HEK293T (cell line): Measurements from ENCODE around the gene PRKCH.

Experiments used
- CTCF ChIA-PET: fragments of 350-600 bp; formaldehyde crosslinking; extraction: SDS; loops from one replicate; lab custom pipeline; 2021; ENCODE audit warnings: antibody characterized with exemption, inconsistent platforms; lab: Yijun Ruan, JAX
- POLR2A ChIA-PET: fragments of 350-600 bp; formaldehyde crosslinking; extraction: SDS; loops from one replicate; lab custom pipeline; 2020; ENCODE audit warnings: antibody characterized with exemption, inconsistent platforms; lab: Yijun Ruan, JAX
- DNase-seq: peaks from one replicate; pipeline ENCODE4 v3.0.0; 2012; ENCODE audit warnings: mixed read lengths; ENCODE audit errors: extremely low spot score
- ARNT ChIP-seq: fragments of 450-650 bp; IDR thresholded peaks from 2 replicates; pipeline ENCODE4 v1.6.1; 2017; ENCODE audit warnings: mild to moderate bottlenecking
- BHLHE40 ChIP-seq: fragments of 450-650 bp; IDR thresholded peaks from 2 replicates; pipeline ENCODE4 v1.6.1; 2016; ENCODE audit warnings: mild to moderate bottlenecking, moderate library complexity, borderline replicate concordance
- CTBP1 ChIP-seq: fragments of 450-650 bp; IDR thresholded peaks from 2 replicates; pipeline ENCODE4 v1.6.1; 2016; ENCODE audit warnings: borderline replicate concordance
- ELF4 ChIP-seq: fragments of 450-650 bp; IDR thresholded peaks from 2 replicates; pipeline ENCODE4 v1.6.1; 2017; ENCODE audit warnings: antibody characterized with exemption
- FOXA1 ChIP-seq: fragments of 450-650 bp; IDR thresholded peaks from 2 replicates; pipeline ENCODE4 v1.6.1; 2016; ENCODE audit warnings: mild to moderate bottlenecking
- FOXK2 ChIP-seq: fragments of 450-650 bp; IDR thresholded peaks from 2 replicates; pipeline ENCODE4 v1.6.1; 2016; ENCODE audit warnings: mild to moderate bottlenecking
- FOXM1 ChIP-seq: fragments of 450-650 bp; IDR thresholded peaks from 2 replicates; pipeline ENCODE4 v1.6.1; 2017; ENCODE audit warnings: mild to moderate bottlenecking, borderline replicate concordance
- HDGF ChIP-seq: fragments of 450-650 bp; IDR thresholded peaks from 2 replicates; pipeline ENCODE4 v1.6.1; 2017; ENCODE audit warnings: antibody characterized with exemption, borderline replicate concordance
- L3MBTL2 ChIP-seq: fragments of 450-650 bp; conservative IDR thresholded peaks from 2 replicates; pipeline ENCODE4 v1.6.1; 2016; ENCODE audit warnings: mild to moderate bottlenecking
- LEF1 ChIP-seq: fragments of 450-650 bp; IDR thresholded peaks from 2 replicates; pipeline ENCODE4 v1.6.1; 2017; ENCODE audit warnings: mild to moderate bottlenecking, borderline replicate concordance
- NFRKB ChIP-seq: fragments of 450-650 bp; IDR thresholded peaks from 2 replicates; pipeline ENCODE4 v1.6.1; 2016; ENCODE audit warnings: mild to moderate bottlenecking, moderate library complexity
- SP1 ChIP-seq: fragments of 450-650 bp; IDR thresholded peaks from 2 replicates; pipeline ENCODE4 v1.6.1; 2017
- SUZ12 ChIP-seq: fragments of 450-650 bp; IDR thresholded peaks from 2 replicates; pipeline ENCODE4 v1.6.1; 2016; ENCODE audit warnings: mild to moderate bottlenecking
- TARDBP ChIP-seq: fragments of 450-650 bp; IDR thresholded peaks from 2 replicates; pipeline ENCODE4 v1.6.1; 2016
- ZNF384 ChIP-seq: fragments of 450-650 bp; IDR thresholded peaks from 2 replicates; pipeline ENCODE4 v1.6.1; 2016
- TF ChIP-seq, protein P1 (sequence below): fragments of 450-650 bp; IDR thresholded peaks from 2 replicates; pipeline ENCODE4 v1.6.1; 2016

The PRKCH gene

DNA sequence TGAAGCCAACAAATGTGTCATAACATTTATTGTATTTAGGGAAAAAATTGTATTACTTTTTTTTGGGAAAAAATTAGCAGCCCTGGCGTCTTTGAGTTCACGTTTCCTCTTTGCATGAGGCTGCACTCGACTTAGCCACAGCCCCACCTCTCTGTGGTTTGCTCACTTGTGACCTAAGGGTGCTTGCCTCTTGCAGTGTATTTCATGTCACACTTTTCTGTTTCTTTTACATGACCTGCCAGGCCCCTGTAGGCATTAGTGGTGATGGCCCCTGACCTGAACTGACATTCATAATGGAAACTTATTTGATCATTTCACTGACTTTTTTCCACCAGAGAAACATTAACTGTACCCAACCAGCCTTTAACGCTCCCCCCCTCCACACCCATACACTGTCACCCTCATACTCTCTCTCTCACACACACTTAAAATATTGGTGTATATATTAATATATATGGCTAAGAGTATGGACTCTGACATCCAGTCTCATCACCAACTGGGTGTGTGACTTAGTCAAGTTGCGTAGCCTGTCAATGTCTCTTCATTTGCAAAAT, 122.9 kb downstream of the PRKCH start:
- TF ChIP-seq ARNT, result no peak
- TF ChIP-seq FOXA1, result no peak
- TF ChIP-seq FOXK2, result no peak
- POLR2A ChIA-PET, result no interaction called here
- CTCF ChIA-PET, result no interaction called here
- DNase-seq, result no peak

DNA sequence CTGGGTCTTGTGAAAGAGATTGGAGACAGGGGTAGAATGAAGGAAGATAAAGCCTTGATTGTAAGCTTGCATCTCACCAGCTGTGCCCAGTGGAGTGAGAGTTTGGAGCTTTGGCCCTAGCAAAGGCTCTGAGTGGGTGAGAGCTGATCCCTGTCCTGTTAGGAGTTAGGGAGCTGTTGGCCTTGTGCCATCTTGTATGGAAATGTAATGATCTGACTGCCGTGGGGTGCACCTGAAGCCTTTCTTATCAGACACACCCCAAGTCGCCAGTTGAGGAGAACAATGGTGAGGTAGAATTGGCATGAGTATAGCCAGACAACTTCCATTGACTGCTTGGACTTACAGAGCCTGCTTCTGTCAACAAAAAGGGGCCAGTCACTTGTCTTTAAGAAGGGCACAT, 130.1 kb downstream of the PRKCH start:
- ChIA-PET CTCF (interaction anchor here (0.6 to 1.1 kb wide), 2 partner anchors 9 to 637 kb away, joined by 3 read pairs; no protein-coding TSS in a partner anchor), POLR2A (interaction anchor here (1.2 kb wide), 1 partner anchor 310 kb away, joined by 3 read pairs; the partner anchor contains the start of gene SNAPC1)

DNA sequence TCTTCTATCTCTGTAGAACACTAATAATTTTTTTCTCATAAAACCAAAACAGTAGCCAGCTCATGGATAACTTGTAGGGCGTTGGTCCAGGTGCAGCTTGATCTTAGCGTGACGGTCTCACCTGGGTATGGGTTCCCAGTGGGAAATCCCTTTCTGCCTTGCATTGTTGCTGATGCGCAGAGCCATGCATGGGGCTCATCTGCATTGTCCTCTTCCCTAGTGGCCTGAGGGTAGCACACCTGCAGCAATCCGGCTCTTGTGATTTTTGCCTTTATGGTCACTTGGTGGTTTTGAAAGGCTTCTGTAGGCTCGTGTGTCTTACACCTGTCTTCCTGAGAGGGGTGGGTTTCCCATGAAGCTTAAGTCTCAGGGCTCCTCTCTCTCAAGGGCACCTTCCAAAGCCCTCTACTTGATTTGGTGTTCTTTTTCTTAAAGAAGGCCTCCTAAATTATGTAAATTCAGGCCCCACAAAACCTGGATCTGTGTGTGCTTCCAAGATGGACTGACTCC, 130.6 kb downstream of the PRKCH start:
- POLR2A ChIA-PET, result interaction anchor here (1.2 kb wide), 1 partner anchor 310 kb away, joined by 3 read pairs; the partner anchor contains the start of gene SNAPC1
- no peak for DNase-seq
- CTCF ChIA-PET, result interaction anchor here (0.6 to 1.1 kb wide), 2 partner anchors 10 to 636 kb away, joined by 3 read pairs; no protein-coding TSS in a partner anchor
- TF ChIP-seq L3MBTL2, result no peak
- no peak for TF ChIP-seq CTBP1
- no peak for TF ChIP-seq FOXM1

More for the DNA sequence above, 130.1 kb downstream of the PRKCH start:
- TF ChIP-seq BHLHE40, result no peak
- DNase-seq, result no peak

DNA sequence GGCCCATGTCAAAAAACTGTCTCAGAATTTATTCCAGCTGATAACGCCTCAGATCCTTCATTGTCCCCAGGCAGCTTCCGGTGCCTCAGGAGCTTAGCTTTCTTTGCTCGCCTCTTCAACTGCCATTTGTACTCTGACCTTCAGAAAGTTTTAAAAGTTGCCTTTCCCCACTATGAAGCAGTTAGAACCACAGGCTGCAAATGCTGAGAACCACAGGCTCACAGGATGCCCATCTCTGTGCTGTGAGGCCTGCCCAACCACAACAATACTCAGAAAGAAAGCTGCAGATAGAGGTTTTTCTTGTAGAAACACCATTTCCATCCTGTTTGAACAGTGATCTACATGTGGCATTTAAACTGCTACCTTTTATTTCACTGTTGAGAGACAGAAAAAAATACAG, 131.1 kb downstream of the PRKCH start:
- POLR2A ChIA-PET, result no interaction called here
- no peak for DNase-seq
- CTCF ChIA-PET, result no interaction called here
- TF ChIP-seq FOXM1, result no peak
- no peak for TF ChIP-seq TARDBP
- TF ChIP-seq SP1, result no peak
- no peak for TF ChIP-seq FOXK2
- no peak for TF ChIP-seq ZNF384
- no peak for TF ChIP-seq BHLHE40
- no peak for TF ChIP-seq NFRKB
- no peak for TF ChIP-seq L3MBTL2

DNA sequence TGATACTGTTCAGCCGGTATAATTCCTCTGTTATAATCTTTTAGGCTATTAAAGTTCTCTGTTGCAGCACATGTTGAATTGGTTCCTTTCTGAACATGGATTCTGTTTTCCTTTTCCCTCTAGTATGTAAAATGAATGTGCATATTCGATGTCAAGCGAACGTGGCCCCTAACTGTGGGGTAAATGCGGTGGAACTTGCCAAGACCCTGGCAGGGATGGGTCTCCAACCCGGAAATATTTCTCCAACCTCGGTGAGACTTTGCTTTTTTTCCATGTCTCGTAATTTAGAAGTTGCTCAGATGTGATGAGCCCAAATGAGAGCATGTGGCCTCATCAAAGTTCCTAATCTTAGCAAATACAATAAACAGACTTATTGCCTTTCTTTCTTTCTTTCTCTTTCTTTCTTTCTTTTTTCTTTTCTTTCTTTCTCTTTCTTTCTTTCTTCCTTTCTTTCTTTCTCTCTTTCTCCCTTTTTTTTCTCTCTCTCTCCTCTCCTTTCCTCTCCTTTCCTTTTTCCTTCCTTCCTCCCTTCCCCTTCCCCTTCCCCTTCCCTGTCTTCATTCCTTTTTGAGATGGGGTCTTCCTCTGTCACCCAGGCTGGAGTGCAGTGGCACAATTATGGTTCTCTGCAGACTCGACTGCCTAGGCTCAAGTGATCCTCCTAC, 131.9 kb downstream of the PRKCH start:
- ChIA-PET POLR2A (no interaction called here), CTCF (no interaction called here)
- TF ChIP-seq NFRKB, result no peak
- no peak for TF ChIP-seq FOXK2
- no peak for TF ChIP-seq L3MBTL2
- TF ChIP-seq ELF4, result no peak
- no peak for TF ChIP-seq FOXM1
- no peak for TF ChIP-seq LEF1
- no peak for TF ChIP-seq BHLHE40
- TF ChIP-seq SUZ12, result no peak
- TF ChIP-seq HDGF, result no peak
- TF ChIP-seq CTBP1, result no peak
- TF ChIP-seq SP1, result no peak
- TF ChIP-seq FOXA1, result no peak
- TF ChIP-seq, protein P1, sequence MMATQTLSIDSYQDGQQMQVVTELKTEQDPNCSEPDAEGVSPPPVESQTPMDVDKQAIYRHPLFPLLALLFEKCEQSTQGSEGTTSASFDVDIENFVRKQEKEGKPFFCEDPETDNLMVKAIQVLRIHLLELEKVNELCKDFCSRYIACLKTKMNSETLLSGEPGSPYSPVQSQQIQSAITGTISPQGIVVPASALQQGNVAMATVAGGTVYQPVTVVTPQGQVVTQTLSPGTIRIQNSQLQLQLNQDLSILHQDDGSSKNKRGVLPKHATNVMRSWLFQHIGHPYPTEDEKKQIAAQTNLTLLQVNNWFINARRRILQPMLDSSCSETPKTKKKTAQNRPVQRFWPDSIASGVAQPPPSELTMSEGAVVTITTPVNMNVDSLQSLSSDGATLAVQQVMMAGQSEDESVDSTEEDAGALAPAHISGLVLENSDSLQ, result no peak
- no peak for TF ChIP-seq ARNT
- TF ChIP-seq ZNF384, result no peak
- no peak for TF ChIP-seq TARDBP
- DNase-seq, result no peak

DNA sequence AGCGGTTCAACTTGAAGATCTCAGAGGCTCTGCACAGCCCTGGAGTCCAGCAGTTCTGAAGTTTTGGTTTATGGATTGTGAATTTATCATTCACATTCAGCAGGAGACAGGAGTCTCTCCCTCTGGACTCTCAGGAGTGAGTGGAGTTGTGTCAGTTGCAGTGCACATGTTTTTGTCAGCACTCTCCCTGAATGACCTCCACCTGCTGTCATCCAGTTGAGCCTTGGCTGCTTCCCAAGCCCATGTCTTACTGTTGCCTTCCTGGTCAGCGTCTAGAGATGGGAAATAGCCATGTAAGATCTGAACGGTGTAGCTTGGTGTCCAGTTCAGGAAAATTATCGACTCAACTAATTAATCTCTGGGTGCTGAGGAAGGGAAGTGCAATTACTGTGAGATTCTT, 133.2 kb downstream of the PRKCH start:
- CTCF ChIA-PET, result interaction anchor here (1.0 to 1.1 kb wide), 2 partner anchors 161 to 383 kb away, joined by 3 to 4 read pairs; no protein-coding TSS in a partner anchor

DNA sequence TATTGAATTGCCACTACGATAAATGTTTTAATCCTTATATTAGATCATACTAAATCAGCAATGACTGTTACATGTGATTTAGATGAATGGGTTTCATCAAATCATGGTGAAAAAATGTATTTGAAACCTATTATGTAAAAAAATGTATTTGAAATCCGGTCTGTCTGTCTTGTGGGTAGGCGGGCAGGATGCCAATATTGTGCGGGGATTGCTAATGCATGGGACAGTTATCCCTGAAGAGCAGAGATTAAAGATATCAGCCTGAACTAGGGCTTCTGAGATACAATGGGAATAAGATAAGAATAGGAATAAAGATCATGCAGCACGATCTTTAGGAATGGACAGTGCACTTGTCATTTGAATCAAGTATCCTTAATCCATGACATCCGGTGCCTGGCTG, 134.0 kb downstream of the PRKCH start:
- ChIA-PET CTCF (no interaction called here), POLR2A (no interaction called here)
- no peak for DNase-seq
- TF ChIP-seq BHLHE40 (no peak), NFRKB (no peak), SP1 (no peak)
- TF ChIP-seq, protein P1, result no peak

More for the DNA sequence above, 133.2 kb downstream of the PRKCH start:
- DNase-seq, result no peak
- POLR2A ChIA-PET, result no interaction called here
- TF ChIP-seq SUZ12, result no peak
- TF ChIP-seq TARDBP, result no peak
- TF ChIP-seq FOXM1, result no peak
- no peak for TF ChIP-seq CTBP1
- no peak for TF ChIP-seq LEF1
- TF ChIP-seq ELF4, result no peak
